ENCODE results near the gene RAB15.

DNA sequence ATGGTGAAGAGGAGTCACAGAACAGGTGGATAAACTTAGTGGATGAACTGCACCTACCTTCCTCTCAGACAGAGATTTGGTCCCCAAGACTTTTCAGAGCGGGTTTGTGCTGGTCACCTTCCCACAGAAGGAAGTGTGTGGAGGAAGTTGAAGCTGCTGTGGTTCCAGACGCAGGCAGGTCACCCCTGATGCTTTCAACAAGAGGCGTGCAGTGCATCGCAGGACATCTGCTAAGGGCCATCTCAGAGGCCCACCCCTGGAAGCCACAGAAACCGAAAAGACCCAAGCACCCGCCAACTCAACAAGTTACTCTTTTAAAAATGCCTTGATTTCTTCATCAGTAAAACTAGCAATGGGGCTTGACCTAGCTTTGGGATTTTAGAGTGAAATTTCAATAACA, 28.6 kb downstream of the RAB15 start:
- TF ChIP-seq CTCF (IDR thresholded peaks at IDR 0.05; ENCODE audit: borderline replicate concordance, extremely low read depth, low read length, poor library complexity, severe bottlenecking) (no peak), EZH2 (IDR thresholded peaks at IDR 0.05; ENCODE audit: borderline replicate concordance, low read depth, low read length, severe bottlenecking) (no peak)

Measured in DND-41 (cell line).